Activated CD8-positive, alpha-beta memory T cell treated with anti-CD3 and anti-CD28 coated beads, Interleukin-2, amount 50 U/mL, for 48 hours (primary cell): ENCODE results near the gene TDG.
"Not testable (repeated sequence)": the region's sequence is repeated elsewhere in the genome, so short reads cannot be mapped to it uniquely, and the experiment has no call there.

ENCODE experiments used
- DNase-seq: peaks from one replicate; pipeline ENCODE4 v3.0.0-alpha.2; 2020

The TDG gene

DNA sequence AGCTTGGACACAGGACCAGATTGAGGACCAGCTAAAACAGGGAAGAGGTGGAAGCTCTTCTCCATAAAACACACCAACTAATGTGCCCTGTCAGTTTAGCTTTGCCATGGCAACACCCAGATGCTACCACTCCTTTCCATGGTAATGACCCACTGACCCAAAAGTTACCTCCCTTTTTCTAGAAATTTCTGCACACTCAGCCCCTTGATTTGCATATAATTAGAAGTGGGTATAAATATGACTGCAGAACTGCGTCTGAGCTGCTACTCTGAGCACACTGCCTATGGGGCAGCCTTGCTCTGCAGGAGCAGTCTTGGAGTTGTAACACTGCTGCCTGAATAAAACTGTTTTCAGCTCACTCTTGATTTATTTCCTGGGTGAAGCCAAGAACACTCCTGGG is 3.2 kb upstream of the TDG start:
- DNase-seq, result no peak

DNA sequence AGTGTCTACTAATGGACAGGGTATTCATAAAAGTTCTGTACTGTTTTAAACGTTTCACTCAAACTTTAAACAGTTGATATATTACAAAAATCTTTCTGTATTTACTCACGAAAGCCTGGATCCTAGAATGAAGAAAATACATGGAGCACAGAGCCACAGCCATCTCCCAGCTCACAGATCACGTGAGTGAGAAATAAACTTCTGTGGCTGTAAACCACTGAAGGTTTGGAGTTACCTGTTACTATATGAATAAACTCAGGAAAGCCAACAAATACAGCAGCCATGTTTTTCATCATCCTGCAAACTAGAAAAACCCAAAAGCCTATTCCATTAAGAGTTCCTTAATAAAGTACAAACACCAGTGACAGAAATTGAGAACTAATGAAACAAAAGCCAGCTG is 867 bp upstream of the TDG start:
- no peak for DNase-seq

DNA sequence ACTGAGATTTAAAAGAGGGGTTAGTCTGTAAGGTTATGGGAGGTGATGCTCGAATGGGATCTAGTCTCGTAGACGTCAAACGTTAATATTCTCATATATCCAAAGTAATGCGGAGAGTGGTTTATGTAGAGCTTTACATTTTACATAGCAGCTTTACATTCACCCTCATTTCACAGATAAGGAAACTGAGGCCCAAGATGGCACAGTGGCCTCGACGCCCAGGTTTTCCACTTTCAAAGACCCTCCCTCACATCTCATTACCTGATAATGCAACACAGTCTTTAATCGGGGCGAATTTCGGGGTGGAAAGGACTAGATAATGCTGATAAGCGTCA is 450 bp upstream of the TDG start:
- DNase-seq, result no peak

DNA sequence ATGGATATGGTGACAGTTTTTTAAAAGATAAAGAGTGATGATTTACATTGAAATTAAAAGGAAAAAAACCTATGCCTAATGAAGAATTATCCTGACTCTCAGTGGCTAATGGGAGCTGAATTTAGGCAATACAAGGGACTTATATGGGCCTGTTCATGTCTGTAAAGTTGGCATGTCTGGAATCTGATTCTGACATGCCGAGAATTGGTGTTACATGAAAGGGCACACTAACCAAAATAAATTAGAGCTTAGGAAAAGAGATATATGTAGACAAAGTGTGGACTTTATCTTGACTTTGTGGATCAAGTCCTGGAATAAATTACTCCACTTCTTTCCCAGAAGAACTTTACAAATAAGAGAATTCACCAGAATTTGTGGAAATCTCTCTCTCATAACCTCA is 1.1 kb downstream of the TDG start:
- DNase-seq, result no peak

DNA sequence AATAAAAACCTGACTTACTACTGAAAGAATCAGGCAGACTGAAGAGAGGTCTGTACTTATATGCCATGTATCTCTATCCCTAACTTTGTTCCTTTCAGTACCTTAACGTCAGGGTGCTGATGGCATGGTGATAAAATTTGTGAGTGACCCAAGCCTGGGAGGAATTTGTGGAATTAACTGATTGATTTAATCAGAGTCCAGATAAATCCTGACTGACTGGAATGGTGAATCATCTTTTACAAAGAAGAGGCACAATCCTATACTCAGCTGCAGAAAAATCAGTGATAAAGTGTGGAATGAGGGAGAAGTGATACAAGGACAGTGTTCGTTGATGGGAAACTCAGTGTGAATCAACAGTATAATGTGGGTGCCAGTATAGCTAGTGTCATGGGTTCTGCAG is 3.7 kb downstream of the TDG start:
- DNase-seq, result no peak

DNA sequence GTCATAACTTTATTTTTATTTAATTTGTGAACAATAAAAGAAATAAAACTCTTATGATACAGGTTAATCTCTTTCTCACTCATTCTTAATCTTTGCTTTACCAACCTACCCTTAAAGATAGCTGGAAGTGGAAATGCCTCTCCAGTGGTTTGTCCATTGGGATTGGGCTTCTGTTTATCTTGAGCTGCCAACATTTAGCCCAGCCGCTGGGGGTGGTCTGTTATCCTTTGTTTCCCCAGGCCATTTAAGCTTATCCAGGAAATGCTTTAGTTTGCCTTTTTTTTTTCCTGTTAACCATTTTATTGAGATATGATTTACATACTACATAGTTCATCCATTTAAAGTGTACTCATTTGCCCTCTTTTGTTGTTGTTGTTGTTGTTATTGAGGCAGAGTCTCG is 8.2 kb downstream of the TDG start:
- no peak for DNase-seq

DNA sequence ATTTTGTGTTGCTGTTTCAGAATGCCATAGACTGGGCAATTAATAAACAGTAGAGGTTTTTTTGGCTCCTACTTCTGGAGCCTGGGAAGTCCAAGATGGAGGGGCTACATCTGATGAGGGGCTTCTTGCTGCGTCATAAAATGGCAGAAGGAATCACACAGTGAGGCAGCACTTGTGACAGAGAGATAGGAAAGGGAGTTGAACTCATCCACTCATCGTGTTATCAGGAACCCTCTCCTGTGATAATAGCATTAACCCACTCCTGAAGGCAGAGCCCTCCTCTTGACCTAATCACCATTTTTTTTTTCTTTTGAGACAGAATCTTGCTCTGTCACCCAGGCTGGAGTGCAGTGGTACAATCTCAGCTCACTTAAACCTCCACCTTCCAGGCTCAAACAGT is 9.7 kb downstream of the TDG start:
- DNase-seq, result no peak

DNA sequence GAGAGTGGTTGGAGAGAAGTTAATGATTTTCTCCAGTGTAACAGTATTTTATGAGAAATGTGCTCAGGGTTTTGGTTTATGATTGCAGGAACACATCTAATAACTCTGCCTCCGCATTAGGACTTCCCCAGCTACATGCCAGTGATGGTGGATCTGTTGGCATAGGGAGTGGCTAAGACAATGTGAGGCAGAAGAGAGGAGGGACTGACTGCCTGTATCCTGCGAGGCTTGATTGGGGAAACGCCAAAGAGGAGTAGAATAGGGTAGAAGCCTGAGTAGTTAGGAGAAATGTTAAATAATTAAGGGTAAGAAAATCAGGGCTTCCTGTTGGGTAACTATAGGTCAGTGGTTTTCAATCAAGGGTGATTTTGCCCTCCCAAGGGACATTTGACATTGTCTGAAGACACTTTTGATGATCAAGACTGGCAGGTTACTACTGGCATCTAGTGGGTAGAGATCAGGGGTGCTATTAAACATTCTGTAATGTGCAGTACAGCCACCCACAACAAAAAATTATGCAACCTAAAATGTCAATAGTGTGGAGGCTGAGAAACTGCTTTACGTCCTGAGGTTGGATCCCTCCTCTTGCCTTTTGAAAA is 12.8 kb downstream of the TDG start:
- no peak for DNase-seq

DNA sequence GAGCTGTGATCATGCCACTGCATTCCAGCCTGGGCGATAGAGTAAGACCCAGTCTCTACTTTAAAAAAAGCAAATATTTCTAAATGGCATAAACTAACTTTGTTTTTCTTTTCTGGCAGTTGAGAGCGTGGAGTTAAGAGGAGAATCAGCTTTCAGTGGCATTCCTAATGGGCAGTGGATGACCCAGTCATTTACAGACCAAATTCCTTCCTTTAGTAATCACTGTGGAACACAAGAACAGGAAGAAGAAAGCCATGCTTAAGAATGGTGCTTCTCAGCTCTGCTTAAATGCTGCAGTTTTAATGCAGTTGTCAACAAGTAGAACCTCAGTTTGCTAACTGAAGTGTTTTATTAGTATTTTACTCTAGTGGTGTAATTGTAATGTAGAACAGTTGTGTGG is 21.2 kb downstream of the TDG start:
- DNase-seq, result no peak

DNA sequence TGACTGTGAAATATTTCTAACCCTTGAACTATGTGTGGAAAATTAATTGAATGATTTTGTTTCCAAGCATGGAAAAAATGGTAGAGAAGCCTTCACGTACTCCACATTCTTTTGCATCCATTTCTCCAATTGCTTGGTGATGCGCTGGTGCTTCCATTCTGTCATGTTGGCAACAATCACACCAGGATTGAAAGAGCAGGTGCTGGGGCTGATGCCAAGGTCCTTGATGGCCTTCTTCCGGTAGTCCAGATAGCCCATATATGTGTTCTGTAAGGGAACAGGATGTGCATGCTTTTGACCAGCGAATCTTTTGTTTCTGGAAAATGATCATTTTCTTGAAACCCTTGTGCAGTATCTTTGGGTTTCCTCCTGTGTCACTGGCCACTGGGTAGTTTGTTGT is 28.6 kb downstream of the TDG start:
- no peak for DNase-seq

DNA sequence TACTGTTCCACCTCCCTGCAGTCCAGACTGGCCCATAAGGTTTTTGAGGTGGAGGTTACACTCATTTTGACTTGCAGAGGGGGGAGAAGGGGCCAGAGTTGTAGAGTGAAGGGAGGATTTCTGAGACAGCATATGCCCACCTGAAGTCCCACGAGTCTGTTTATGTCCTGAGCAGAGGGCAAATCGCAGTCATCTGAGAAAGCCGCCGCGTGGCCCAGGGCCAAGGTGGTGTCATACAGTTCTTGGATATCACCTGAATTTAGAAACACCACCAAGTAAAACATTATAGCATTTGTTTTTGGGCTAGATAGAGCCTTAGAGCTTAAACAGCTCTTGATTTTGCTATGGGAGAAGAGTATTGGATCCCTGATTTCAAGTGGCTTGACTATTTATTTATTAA is 30.9 kb downstream of the TDG start:
- DNase-seq, result no peak

DNA sequence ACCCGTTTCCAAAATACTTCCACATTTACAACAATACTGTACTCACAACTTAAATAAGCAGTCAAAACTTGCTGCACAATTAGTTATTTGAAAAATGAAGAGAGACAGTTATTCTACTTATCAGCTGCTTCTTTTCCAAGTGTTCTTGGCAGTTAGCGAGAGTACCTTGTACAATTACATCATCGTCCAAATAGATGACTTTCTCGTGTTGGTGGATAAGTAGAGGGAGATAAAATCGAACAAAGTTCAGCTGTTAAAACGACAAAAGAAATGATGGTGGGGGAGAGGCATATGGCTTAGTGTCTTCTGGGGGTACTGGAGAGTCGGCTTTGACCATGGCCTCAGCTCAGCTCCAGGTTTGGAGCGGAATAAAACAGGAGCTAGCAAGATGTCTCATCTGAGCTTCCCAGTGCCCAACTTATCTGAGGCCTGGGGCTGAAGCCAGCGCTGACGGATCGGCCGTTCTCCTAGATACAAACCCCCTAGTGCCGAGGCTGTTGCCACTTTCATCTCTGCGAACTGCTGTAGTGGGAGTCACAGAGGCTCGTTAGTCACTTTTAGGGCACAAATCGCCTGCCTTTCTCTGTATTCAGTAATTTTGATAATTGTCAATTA is 31.7 kb downstream of the TDG start:
- DNase-seq, result no peak

DNA sequence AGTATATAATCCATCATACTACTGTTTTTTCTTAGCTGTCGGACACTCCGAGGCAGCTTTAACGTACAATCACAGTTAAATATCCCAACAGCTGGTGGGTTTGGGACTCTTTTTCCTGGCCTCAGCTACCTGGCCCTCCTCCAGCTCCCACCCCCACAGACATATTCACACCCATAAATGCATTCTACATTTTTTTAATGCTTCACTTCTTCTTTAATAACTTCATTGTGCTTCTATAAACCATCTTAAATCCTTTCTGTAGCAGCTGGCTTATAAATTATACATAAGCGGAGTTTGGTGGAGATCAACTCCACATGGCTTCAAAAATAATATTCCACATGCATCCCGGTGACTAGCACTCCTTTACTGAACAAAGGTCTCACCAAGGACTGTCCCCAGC is 33.3 kb downstream of the TDG start:
- no peak for DNase-seq

DNA sequence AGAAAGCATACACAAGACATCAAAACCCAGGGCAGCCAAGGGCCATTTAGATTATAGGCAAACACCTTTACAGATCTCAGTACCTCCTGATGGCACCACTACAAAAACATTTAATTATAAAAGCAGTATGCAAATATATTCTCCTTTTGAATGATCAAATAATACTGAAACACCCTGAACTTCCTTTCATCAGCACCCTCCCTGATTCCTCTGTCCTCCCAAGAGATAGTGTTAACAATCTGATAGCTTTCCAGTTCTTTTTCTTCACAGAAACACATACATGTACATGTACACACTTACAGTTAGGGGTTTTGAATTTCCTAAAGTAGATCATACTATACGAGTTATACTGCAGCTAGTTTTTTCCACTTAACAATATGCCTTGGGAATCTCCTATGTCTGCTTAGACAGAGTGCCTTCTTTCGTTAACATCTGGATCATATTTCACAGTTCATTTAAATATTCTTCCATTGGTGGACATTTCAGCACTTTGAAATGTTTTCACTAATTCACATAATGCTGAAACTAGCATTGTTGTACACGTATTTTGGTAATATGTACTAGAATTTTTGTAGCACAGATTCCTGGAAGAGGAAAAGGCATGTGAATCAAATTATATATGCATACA is 35.2 kb downstream of the TDG start:
- DNase-seq, result no peak

DNA sequence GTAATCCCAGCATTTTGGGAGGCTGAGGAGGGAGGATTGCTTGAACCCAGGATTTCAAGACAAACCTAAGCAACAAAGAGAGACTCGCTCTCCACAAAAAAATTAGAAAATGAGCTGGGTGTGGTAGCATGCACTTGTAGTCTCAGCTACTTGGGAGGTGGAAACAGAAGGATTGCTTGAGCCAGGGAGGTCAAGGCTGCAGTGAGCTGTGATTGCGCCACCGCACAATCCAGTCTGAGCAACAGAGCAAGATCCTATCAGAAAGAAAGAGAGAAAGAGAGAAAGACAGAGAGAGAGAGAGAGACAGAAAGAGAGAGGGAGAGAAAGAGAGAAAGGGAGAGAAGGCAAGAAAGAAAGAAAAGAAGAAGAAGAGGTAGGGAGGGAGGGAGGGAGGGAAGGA is 37.0 kb downstream of the TDG start:
- no peak for DNase-seq

DNA sequence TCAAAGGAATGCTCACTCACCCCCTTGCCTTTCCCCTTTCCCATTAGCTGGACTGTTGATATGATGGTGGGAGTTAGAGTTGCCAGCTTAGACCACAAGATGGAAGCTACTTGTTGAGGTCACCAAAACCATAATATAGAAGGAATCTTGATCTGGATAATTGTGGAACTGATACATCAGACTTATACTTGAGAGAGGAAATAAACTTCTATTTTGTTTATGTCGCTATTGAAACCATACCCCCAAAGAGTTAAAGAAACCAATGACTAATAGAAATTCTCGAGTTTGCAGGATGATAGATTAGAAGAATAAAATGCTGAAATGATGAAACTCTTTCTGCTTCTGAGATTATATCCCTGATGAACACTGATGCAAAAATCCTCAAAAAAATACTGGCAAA is 37.9 kb downstream of the TDG start:
- DNase-seq, result no peak

DNA sequence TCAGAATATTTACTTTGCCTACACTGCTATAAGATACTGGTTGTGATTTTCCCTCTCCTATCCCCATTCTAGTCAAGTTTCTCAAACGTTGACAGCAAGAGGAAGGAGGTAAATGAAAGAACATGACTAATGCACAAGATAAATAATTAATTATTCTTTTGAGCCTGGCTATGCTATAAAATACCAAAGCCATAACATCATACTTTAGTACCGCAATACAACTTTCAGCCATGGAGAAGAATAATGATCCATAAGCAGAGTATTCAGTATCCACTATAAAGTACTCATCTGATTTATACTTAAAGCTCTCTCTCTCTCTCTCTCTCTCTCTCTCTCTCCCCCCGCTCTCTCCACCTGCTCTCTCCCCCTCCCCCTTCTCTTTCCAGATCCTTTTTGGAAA is 41.3 kb downstream of the TDG start:
- no peak for DNase-seq

DNA sequence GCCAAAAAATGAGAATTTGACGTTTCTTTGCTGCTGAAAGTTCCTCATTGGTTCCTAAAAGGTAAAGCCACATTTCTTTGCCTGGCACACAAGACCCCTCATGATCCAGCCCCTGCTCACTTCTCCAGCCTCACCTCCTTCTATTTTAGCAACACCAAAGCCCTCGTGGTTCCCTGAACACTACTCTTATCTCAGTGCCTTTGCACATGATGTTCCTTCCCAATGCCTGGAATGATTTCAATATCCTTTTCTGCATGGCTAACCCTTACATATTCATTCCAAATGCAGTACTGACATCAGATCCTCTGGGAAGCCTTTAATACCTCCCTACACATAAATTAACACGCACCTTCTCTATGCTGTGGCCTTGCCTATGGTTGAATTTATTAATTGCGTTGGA is 44.4 kb downstream of the TDG start:
- DNase-seq, result no peak

DNA sequence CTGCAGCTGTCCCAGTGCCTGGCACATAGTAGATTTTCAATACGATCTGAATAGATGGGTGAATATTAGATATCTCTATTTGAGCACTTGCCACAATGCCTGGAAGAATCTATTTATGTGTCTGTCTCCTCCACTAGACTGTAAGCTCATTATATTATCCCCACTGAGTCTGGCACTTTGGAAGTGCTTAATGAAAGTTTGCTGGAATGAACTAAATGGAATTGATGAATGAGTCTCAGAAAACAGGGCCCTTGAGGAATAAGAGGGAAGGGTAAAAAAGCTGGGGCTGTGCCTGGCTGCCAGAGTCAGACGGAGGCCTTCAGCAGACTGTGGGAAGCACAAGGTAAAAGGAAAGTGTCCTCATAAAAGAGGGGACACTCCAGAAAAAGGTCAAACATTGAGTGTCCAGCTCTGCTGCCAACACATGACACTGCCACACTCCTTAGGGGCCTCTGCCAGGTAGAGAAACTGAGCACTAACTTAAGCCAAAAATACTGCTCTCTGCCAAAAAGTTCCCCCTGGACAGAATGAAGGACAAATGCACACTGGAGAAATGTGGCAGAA is 45.0 kb downstream of the TDG start:
- no peak for DNase-seq

DNA sequence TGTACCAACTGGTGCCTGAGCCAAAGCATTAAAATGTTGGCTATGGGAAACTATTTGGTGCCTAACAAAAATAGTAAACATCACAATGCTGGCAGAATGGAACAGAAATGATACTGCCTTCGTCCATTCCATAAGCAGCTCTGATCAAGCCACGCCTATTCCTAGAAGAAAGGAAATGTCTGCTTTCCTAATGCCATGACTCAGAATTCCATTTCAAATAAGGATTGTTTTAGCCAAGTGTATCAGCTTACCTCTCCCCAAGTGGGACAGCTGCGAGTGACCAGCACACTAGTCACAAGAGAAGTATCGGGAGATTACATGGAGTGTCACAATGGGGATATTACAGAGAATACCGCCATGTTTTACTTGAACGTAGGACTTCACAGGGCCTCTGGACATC is 45.6 kb downstream of the TDG start:
- no peak for DNase-seq

DNA sequence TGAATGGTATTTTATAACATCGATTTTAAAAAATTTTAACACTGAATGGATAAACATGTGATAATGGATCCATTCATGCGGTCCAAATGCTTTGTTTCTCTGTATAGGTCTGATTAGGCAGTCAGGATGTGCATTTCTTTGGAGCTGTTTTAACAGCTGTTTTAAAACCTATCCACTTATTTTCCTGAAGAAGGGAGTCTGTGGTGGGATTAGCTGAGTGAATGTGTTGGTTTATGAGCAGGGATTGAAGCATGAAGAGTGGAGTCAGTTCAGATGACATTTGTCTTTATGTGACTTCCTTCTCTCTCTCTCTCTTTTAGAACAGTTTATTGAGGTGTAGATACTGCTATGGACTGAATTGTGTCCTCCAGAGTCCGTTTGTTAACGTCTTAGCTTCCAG is 46.7 kb downstream of the TDG start:
- DNase-seq, result no peak

DNA sequence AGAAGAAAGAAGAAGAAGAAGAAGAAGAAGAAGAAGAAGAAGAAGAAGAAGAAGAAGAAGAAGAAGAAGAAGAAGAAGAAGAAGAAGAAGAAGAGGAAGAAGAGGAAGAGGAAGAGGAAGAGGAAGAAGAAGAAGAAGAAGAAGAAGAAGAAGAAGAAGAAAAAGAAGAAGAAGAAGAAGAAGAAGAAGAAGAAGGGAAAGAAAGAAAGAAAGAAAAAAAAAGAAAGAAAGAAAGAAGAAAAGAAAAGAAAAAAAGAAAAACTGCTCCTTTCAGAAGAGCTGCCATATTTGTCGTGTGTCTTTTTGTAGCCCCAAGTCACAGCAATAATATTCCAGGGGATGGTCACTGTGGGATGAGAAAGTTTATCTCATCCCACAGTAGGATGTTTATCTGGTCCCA is 56.2 kb downstream of the TDG start:
- DNase-seq, result not testable (repeated sequence)

DNA sequence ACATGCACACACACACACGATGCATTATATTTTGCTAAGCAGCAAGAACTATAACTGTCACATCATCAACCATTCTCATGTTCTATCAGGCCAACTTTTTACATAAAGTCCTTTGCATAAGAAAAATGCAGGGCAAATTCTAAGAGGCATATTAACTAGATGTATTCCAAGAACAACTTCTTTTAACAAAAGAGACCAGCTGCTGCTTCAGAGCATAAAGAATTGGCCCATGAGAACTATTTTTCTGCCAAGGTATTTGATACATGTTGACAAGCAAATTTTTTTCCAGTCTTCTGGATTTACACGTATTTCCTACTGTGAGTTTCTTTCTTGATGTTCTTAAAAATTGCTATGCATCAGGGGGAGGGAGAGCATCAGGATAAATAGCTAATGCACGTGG is 57.1 kb downstream of the TDG start:
- DNase-seq, result no peak

DNA sequence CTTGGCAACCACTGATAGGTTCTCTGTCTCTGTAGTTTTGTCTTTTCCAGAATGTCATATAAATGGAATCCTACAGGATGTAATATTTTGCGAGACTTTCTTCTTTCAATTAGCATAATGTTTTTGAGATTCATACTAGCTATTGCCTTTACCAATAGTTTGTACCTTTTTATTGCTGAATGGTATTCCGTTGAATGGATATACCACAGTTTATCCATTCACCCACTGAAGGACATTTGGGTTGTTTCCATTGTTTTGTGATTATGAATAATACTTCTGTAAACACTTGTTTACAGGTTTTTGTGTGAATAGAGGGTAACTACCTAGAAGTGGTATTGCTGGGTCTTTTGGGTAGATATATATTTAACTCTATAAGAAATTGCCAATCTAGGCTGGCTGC is 58.0 kb downstream of the TDG start:
- no peak for DNase-seq

DNA sequence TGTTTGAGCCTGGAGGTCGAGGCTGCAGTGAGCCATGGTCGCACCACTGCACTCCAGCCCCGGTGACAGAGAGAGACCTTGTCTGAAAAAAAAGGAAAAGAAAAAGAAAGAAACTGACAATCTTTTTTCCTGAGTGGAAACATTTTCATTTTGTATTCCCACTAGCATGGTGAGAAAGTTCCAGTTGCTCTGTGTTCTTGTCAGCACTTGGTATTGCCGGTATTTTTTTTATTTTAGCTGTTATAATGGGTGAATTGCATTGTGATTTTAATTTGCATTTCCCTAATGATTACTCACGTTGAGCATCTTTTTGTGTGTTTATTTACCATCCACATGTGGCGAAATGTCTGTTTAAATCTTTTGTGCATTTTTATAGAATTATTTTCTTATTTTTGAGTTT is 58.7 kb downstream of the TDG start:
- DNase-seq, result no peak
